VCaP (cell line): ENCODE results near the gene DNAAF5.

ENCODE experiments used
- H3K27ac ChIP-seq: fragments of 450-650 bp; 2 replicates; pipeline ENCODE4 v1.5.1; 2017
- CTCF ChIP-seq: fragments of 450-650 bp; conservative IDR thresholded peaks from 2 replicates; pipeline ENCODE4 v1.5.1; 2017; ENCODE audit warnings: mild to moderate bottlenecking, moderate library complexity

Gene DNAAF5

DNA sequence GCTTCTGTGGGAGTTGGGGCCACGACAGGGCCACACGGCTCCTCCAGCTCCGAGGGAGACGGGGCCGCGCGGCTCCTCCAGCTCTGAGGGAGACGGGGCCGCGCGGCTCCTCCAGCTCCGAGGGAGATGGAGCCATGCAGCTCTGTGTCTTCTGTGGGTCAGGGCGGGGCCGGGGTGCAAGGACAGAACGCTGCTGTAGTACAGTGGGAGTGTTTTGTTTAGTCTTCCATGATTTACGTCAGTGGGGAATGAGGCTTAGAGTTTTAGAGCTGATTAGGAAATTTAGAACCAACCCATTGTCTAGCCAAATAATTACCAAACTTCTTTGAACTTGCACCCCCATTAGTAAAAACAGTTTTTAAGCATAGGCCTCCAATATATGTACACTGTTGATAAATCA, 33.5 kb downstream of the DNAAF5 start:
- TF ChIP-seq CTCF, result no peak
- no peak overlapping the region for H3K27ac ChIP-seq

GRCh38 chr7:761101-761500, 34.6 kb downstream of the DNAAF5 start:
- no peak overlapping the region for H3K27ac ChIP-seq
- TF ChIP-seq CTCF, result no peak

GRCh38 chr7:761631-762030, 35.1 kb downstream of the DNAAF5 start:
- TF ChIP-seq CTCF, result no peak
- no peak overlapping the region for H3K27ac ChIP-seq

GRCh38 chr7:762885-763284, 36.4 kb downstream of the DNAAF5 start:
- no peak for TF ChIP-seq CTCF
- no peak overlapping the region for H3K27ac ChIP-seq

GRCh38 chr7:763762-764161, 37.3 kb downstream of the DNAAF5 start:
- no peak for TF ChIP-seq CTCF
- H3K27ac ChIP-seq, result no peak overlapping the region

- no peak for TF ChIP-seq CTCF
- no peak overlapping the region for H3K27ac ChIP-seq
Measured at GRCh38 chr7:765383-765782, 38.9 kb downstream of the DNAAF5 start.

DNA sequence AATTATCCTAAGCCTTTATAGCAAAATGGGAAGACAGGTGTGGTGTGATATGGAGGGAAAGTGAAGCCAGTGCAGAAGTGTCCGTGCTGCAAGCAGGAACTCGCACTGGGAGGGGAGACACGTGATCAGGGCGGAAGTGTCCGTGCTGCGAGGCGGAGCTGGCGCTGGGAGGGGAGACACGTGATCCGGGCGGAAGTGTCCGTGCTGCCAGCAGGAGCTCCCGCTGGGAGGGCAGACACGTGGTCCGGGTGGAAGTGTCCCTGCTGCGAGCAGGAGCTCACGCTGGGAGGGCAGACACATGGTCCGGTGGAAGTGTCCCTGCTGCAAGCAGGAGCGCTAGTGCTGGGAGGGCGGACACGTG, 41.1 kb downstream of the DNAAF5 start:
- no peak for TF ChIP-seq CTCF
- no peak overlapping the region for H3K27ac ChIP-seq
